Measurements from ENCODE around the gene CDK13. TPM values are rescaled to one million over a fixed set of nuclear protein-coding genes. Genes with fewer than 3 reads are reported as not detected.
"Not testable (repeated sequence)": the region's sequence is repeated elsewhere in the genome, so short reads cannot be mapped to it uniquely, and the experiment has no call there.

The CDK13 gene
- polyA plus RNA-seq, 4 donors: 50.8 to 77.3 (median 60.1) TPM

DNA sequence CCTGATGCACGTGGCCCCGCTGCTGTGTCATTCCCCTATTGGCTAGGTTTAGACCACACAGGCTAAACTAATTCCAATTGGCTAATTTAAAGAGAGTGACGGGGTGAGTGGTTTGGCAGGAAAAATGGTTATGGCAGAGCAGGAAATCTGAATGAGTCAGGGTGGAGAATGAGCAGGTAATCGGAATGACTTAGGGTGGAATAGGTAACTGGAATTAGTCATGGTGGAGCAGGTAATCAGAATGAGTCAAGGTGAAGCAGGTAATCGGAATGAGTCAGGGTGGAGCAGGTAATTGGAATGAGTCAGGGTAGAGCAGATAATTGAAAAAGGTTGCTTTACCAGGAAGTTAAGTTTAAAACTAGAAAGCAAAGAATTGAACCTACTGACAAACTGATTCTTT is 191.9 kb downstream of the CDK13 start:
- DNase-seq (ENCODE audit: low read depth in 4 of 4, low spot score in 3 of 4): not testable (repeated sequence)

DNA sequence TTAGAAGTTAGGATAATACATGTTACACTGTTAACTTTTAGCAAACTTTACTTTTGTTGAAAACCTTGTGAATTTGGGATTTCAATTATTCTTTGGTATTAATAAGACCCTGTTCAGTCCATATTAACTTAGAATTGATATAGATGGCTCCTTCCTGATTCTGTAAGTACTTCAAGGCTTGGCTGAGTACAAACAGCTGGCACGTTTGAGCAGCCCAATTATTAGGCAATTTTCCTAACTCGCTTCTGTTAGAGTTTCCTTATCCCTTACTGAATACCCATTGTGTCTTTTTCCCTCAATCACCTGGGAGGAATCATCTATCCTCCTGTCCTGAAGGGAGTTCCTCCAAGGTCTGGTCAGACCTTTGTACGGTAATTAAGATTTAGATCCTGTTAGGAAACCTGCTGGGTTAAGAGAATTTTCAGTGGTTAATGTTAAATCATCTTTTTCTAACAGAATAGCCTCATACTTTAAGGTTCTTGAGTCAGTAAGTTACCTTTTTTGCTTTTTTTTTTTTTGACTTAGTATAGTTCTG is 195.6 kb downstream of the CDK13 start:
- not testable (repeated sequence) for DNase-seq (ENCODE audit: low read depth in 4 of 4, low spot score in 3 of 4)

DNA sequence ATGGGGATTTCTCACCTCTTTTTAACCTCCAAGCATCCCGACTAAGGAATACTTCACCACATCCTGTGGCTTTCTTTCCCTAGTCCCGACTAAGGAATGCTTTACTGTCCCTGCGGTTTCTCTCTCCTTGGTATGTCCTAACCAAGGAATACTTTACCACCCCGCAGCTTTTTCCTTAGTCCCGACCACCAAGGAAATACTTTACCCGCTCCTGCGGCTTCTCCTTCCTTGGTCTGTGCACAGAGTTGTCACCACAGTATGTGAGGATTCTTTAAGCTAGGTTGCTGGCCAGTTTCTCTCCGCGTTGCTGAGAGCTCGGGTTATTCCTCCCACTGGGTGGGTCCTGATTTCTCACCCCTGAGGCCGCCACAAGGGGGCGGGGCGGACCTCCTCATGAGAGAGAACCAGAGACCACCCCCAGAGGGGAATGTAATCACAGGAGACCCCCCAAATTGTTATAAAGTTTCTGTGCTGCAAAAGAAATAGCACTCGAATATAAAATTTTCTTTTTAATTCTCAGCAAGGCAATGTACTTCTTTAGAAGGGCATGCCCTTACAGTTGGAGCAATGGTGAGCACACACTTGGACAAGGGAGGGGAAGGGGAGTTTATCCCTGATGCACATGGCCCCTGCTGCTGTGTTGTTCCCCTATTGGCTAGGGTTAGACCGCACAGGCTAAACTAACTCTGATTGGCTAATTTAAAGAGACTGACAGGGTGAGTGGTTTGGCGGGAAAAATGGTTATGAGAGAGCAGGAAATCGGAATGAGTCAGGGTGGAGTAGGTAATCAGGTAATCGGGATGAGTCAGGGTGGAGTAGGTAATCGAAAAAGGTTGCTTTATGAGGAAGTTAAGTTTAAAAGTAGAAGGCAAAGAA is 197.6 kb downstream of the CDK13 start:
- DNase-seq (ENCODE audit: low read depth in 4 of 4, low spot score in 3 of 4): no peak

DNA sequence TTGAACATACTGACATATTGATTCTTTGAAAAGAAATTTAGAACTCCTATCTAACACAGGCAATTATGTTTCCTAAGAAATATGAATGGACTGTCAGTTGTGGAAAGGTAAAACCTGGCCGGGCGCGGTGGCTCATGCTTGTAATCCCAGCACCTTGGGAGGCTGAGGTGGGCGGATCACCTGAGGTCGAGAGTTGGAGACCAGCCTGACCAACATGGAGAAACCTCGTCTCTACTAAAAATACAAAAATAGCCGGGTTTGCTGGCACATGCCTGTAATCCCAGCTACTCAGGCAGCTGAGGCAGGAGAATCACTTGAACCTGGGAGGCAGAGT is 198.2 kb downstream of the CDK13 start:
- not testable (repeated sequence) for DNase-seq (ENCODE audit: low read depth in 4 of 4, low spot score in 3 of 4)

DNA sequence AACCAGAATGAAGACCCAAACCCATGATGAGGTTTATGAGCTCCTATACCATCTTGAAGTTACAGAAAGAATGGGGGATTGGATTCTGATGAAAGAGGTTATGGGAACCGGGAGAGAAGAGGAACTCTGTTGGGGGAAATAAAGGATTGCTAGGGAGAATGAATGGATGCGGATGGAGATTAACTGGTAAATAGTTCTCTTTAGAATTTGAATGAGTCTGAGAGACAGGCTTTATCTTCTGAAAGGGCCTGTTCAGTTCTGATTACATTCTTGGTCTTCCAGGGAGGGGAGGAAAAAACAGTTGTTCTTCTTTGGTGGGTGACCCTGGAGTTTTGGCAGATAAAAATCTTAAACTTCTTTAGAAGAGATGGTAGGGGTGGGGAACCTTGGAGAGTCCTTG is 198.6 kb downstream of the CDK13 start:
- DNase-seq (ENCODE audit: low read depth in 4 of 4, low spot score in 3 of 4): no peak

Other genes starting within 250 kb of the CDK13 start
- 10 to 100 TPM; 46.4 to 54.4 (median 48.4) TPM for gene MPLKIP, start 184.4 kb downstream of the CDK13 start, polyA plus RNA-seq (ENCODE audit: insufficient read length in 4 of 4)
- 10 to 100 TPM; 12.1 to 17.6 (median 15.0) TPM for gene SUGCT, start 184.7 kb downstream of the CDK13 start, polyA plus RNA-seq (ENCODE audit: insufficient read length in 4 of 4)

Data from right renal pelvis (tissue), 4 donors.